K562 (cell line): ENCODE data around the gene SLC8A1. TPM values are rescaled to one million over a fixed set of nuclear protein-coding genes. Genes with fewer than 3 reads are reported as not detected.

Experiments
- BRF2 ChIP-seq: IDR thresholded peaks from 3 replicates; pipeline ENCODE4 v1.6.1; 2011; ENCODE audit warnings: borderline replicate concordance, mild to moderate bottlenecking; ENCODE audit not compliant: insufficient read length, insufficient read depth
- CREB1 ChIP-seq, 2 experiments: sonication (generic) in 1 of 2; formaldehyde crosslinking in 1 of 2; IDR thresholded peaks; 2 replicates each; pipeline versions ENCODE4 v1.6.1 to v1.8.0; 2012 to 2022; ENCODE audit warnings: inconsistent platforms in 1 of 2, mild to moderate bottlenecking in 1 of 2, missing genetic modification reagents in 1 of 2, moderate library complexity in 1 of 2
- E2F4 ChIP-seq: sonication (generic); formaldehyde crosslinking; IDR thresholded peaks from 2 replicates; pipeline ENCODE4 v1.8.0; 2022; ENCODE audit warnings: mild to moderate bottlenecking, low read depth, missing genetic modification reagents
- E2F8 ChIP-seq: fragments of 450-650 bp; IDR thresholded peaks from 2 replicates; pipeline ENCODE4 v1.7.1; 2018; ENCODE audit warnings: mild to moderate bottlenecking, low read depth; ENCODE audit not compliant: partially characterized antibody
- ELF1 ChIP-seq: fragments of 200-800 bp; sonication (Bioruptor generic); IDR thresholded peaks from 2 replicates; pipeline ENCODE4 v1.6.1; 2016; ENCODE audit warnings: missing genetic modification characterization, missing compliant biosample characterization
- FOXA1 ChIP-seq: fragments of 450-650 bp; IDR thresholded peaks from 2 replicates; pipeline ENCODE4 v1.6.1; 2016; ENCODE audit warnings: mild to moderate bottlenecking, borderline replicate concordance
- L3MBTL2 ChIP-seq: fragments of 450-650 bp; IDR thresholded peaks from 2 replicates; pipeline ENCODE4 v1.6.1; 2016; ENCODE audit warnings: mild to moderate bottlenecking, moderate library complexity
- NCOA2 ChIP-seq, 2 experiments: fragments of 450-650 bp; IDR thresholded peaks; 2 replicates each; pipeline ENCODE4 v1.6.1; 2018; ENCODE audit warnings: mild to moderate bottlenecking in 2 of 2, moderate library complexity in 1 of 2; ENCODE audit not compliant: partially characterized antibody in 2 of 2
- THRAP3 ChIP-seq: fragments of 450-650 bp; IDR thresholded peaks from 2 replicates; pipeline ENCODE4 v1.6.1; 2016; ENCODE audit warnings: mild to moderate bottlenecking, inconsistent platforms, borderline replicate concordance
- ZC3H8 ChIP-seq: fragments of 450-650 bp; IDR thresholded peaks from 2 replicates; pipeline ENCODE4 v1.6.1; 2017
- ZNF699 ChIP-seq: fragments of 250-450 bp; sonication (Bioruptor Pico); IDR thresholded peaks from 2 replicates; pipeline ENCODE4 v1.8.0; 2021; ENCODE audit warnings: mild to moderate bottlenecking, moderate library complexity; ENCODE audit not compliant: insufficient replicate concordance
- ZNF740 ChIP-seq, 3 experiments: fragments of 200-800 bp in 1 of 3; sonication (Bioruptor generic) in 1 of 3; sonication (generic) in 1 of 3; formaldehyde crosslinking in 1 of 3; IDR thresholded peaks; 2 replicates each; pipeline versions ENCODE4 v1.6.1 to v1.8.0; 2016 to 2022; ENCODE audit warnings: mild to moderate bottlenecking in 2 of 3, missing compliant biosample characterization in 2 of 3, missing genetic modification characterization in 2 of 3, missing genetic modification reagents in 1 of 3
- polyA plus RNA-seq, 8 experiments: library from polyadenylated mRNA; depleted of rRNA in 4 of 8; stranded (reverse) in 5 of 8; unstranded in 3 of 8; fragments of >200 nt; fragmentation: Nextera tagmentation in 2 of 8; fragmentation: Illumina TruSeq in 1 of 8; extraction: Ambion mirVana in 2 of 8; extraction: Trizol in 1 of 8; gene quantifications; 2 replicates each; pipeline versions ENCODE4 v1.2.1 to v1.2.3, GENCODE V29; 2011 to 2014; ENCODE audit warnings: inconsistent platforms in 1 of 8, missing spikeins in 1 of 8
- total RNA-seq, 7 experiments: library from RNA; depleted of rRNA in 6 of 7; stranded (reverse); fragments of >200 nt in 6 of 7; fragmentation: Illumina TruSeq in 2 of 7; extraction: Trizol in 2 of 7; gene quantifications; 2 replicates each; pipeline versions ENCODE4 v1.2.1 to v1.2.3, GENCODE V29; 2011 to 2021; ENCODE audit warnings: low replicate concordance in 1 of 7

Gene SLC8A1
- total and polyA plus RNA-seq, 9 of the 15 experiments (the other 6 are each of a cell fraction or from before 2014, with no cell fraction given): not detected

- TF ChIP-seq E2F8: no peak
- TF ChIP-seq ZNF740 (CRISPR knock-in tag; IDR thresholded peaks at IDR 0.05): no peak
- no peak for TF ChIP-seq ZNF740 (tag; IDR thresholded peaks at IDR 0.05)
- TF ChIP-seq CREB1 (IDR thresholded peaks at IDR 0.05): no peak
- no peak for TF ChIP-seq CREB1 (CRISPR knock-in tag; IDR thresholded peaks at IDR 0.05)
- no peak for TF ChIP-seq BRF2
- TF ChIP-seq FOXA1: no peak
- no peak for TF ChIP-seq ELF1 (tag)
- TF ChIP-seq E2F4 (CRISPR knock-in tag): no peak
- no peak for TF ChIP-seq THRAP3
- no peak for TF ChIP-seq ZC3H8
- no peak for TF ChIP-seq L3MBTL2
- TF ChIP-seq ZNF699 (CRISPR knock-in tag): no peak
- TF ChIP-seq NCOA2 (IDR thresholded peaks at IDR 0.05; ENCODE audit: partially characterized antibody in 2 of 2): no peak
Observed at GRCh38 chr2:40394597-40394996, 57.3 kb downstream of the SLC8A1 start (continued).
